ENCODE results near the gene NTMT1.

Gene NTMT1

GRCh38 chr9:129597355-129598088 lies 28.4 kb upstream of the NTMT1 start:
- DNase-seq: no peak

GRCh38 chr9:129598089-129598596 lies 27.8 kb upstream of the NTMT1 start:
- no peak for DNase-seq

DNA sequence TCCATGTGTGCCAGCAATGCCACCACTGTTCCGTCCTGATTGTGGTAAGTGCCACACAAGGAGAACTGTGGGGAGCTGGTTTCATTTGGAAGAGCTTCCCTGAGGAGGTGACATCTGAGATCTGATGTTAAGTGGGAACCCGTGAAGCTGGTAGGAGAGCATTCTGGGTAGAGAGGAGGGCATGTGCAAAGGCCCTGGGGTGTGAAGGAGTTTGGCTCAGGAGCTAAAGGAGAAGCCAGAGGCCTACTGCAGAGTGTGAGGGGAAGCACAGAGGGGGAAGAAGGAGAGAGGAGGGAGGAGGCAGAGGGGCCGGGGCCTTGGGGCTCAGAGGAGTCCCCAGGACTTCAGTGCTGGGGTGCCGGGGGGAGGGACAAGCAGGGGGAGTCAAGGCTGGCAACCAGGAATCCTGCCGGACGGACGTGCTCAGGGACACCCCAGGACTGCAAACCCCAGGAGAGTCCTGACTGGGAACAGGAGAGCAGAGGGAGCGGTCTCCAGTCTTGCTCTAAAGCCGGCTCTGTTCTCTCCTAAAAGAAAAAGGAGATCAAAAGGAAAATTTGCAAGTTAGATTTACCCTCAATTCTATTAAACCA lies 24.8 kb upstream of the NTMT1 start:
- DNase-seq: no peak

- DNase-seq: no peak
Observed at GRCh38 chr9:129602598-129603415, 23.2 kb upstream of the NTMT1 start.

GRCh38 chr9:129604056-129604765 lies 21.8 kb upstream of the NTMT1 start:
- DNase-seq: no peak

DNA sequence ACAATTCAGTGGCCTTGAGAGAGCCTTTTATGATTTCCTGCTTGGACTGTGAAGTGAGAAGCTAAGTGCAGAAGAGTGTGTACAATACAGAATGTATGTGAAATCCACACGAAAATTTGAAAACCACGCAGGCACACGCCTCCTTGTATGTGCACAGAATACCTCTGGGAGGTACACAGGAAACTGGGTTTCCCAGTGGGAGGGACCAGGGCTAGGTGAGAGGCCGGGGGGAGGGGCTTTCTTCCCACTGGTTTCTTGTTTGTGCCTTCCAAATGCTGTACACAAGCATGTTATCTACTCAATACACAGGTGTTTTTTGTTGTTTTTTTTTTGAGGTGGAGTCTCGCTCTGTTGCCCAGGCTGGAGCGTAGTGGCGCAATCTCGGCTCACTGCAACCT lies 21.2 kb upstream of the NTMT1 start:
- DNase-seq: no peak

DNA sequence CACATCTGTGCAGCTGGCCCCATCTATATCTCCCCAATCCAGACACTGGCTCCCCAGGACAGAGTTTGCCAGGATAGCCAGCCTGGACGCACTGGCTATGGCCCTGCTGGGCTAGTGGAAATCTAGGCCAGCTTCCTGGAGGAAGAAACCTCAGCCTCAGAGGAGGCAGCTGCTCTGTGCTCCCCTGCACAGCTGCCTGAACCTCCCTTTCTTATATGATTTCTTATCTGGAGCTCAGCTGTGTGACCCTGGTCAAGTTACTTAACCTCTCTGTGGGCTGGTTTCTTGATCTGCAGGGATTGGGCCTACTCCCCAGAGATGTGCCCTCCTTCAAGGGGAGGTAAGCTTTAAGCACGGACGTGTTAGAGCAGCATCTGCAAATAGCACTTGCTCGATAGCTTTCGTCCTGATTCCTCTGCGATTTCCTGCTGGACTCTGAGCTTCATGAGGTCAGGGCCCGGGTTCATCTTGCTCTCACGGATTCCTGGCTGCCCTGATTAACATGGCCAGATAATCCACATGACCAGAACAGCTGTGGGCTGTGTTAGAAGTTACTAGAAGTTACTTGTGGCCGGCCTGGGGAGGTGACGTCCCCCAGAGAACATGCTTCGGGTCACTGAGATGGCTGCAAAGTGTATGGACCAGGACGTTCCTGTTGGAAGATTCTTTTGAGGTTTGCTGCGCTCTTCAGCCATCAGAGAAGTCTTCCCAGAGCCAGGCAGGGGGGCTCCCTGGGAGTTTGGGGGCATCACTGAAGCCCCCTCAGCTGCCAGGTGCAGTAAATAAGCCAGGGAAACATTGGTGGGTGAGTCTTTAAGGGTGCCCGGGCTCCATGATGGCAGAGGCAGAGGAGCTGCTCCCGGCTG lies 19.6 kb upstream of the NTMT1 start:
- DNase-seq: no peak

DNA sequence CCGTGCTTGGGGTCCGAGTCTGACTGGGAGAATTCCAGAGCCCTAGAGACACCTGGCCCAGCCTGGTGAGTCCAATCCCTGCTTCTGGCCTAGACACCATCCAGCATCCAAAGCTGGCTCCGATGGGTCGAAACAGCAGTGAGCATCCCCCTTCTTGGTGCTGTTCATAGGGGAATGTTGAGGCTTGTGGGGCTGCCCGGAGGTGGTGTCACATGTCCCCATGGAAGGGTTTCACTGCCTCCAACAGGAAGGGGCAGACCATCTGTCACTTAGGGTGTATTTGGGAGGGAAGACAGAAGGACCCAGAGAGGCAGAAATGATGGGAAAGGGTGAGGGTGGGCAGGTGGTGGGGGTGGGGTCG lies 19.0 kb upstream of the NTMT1 start:
- no peak for DNase-seq

DNA sequence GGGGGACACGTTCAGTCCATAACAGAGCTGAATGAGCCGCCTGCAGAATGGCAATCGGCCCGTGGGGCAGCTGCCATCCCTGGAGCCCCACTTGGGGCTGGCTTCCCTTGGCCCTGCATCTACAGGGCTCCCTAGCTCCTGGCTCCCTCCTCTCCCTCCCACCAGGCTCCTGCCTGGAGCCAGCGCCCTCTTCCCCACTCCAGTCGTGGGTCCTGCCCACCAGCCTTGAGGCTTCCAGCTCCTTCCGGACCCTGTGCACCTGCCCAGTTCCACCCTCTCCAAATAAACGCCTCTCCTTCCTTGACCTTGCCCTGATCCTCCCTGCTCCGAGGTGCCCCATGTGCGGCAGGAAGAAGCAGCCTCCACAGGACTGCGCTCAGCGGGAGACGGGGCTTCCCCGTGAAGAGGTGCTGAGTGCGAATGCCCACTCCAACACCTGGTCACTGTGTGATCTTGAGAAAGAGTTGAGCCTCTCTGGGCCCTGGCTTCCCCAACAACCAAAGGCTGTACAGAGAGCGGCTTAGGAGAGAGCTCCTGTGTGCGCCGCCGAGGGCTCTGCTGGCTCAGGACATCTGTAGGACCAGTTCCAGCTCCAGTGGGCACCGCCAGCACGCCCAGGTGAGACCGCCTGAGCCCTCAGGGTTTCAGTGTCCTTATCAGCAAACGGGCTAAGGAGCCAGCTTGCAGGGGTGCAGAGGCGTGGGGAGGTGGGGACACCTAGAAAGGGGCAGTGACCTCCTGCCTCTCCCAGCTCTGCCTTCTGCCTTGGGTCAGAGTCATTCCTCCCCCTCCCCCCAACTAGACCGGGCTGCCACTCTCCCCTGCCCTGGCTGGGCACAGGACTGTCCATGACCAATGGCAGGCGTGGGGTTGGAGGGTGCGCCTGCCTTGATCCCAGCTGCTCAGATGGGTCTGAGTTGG lies 17.1 kb upstream of the NTMT1 start:
- DNase-seq: no peak

GRCh38 chr9:129609486-129610212 lies 16.3 kb upstream of the NTMT1 start:
- DNase-seq: no peak

DNA sequence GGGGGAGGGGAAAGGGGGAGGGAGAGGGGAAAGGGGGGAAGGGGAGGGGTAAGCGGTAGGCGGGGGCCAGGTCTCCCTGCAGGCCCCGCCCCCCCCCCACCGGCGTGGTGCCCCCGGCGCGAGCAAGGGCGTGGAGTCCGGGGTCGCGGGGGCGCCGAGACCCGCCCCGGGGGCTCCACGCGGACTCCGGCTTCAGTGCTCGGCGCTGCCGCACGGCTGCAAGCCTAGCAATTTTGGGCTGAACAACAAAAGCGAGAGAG lies 15.8 kb upstream of the NTMT1 start:
- DNase-seq: no peak

- DNase-seq: no peak
Observed at GRCh38 chr9:129610473-129611306, 15.3 kb upstream of the NTMT1 start.

DNA sequence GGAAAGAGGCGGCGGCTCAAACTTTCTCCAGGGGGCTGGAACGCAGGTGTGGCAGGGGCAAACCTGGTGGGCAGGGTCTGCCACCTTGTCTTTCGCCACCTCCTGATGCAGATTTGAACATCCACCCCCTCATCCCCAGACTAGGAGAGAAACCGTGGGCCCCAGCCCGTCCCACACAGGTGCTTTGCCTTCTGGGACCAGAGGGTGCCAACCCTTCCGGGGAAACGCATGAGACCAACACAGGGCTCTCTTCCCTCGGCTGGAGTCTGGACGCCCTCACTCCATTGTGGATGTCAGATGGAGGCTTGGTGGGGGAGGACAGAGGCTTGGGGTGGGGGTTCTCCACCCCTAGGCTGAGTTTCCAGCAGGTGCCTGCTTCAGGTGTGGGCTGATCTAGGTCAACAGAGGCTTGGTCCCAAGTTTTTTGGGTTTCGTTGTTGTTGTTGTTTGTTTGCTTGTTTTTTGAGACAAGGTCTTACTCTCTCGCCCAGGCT lies 14.6 kb upstream of the NTMT1 start:
- no peak for DNase-seq

- no peak for DNase-seq
Observed at GRCh38 chr9:129612123-129612522, 13.8 kb upstream of the NTMT1 start.

GRCh38 chr9:129612815-129613519 lies 13.0 kb upstream of the NTMT1 start:
- DNase-seq: no peak

GRCh38 chr9:129613520-129614175 lies 12.3 kb upstream of the NTMT1 start:
- no peak for DNase-seq

GRCh38 chr9:129614932-129615331 lies 11.0 kb upstream of the NTMT1 start:
- DNase-seq: no peak

Data from NCI-H2029 treated with DMSO at 0.1 percent for 48 hours (cell line).